Caco-2 (cell line): ENCODE results near the gene RLN2. TPM values are rescaled to one million over a fixed set of nuclear protein-coding genes. Genes with fewer than 3 reads are reported as not detected.

Source experiments
- BruUV-seq: library from RNA; stranded (reverse); fragments of 400-500 nt; replicated peaks from 2 replicates; lab custom pipeline; 2021; lab: Mats Ljungman, UMichigan
- CTCF ChIA-PET: fragments of 300-600 bp; sonication (Branson Sonifier 250); formaldehyde crosslinking; loops from one replicate; lab custom pipeline; 2022; ENCODE audit warnings: antibody characterized with exemption; lab: Charles Lee
- POLR2A ChIA-PET: fragments of 300-600 bp; sonication (Branson Sonifier 250); formaldehyde crosslinking; loops from one replicate; lab custom pipeline; 2022; ENCODE audit warnings: antibody characterized with exemption; lab: Charles Lee
- DNase-seq, 2 experiments: peaks; one replicate each; pipeline versions ENCODE4 v3.0.0 to v3.0.0-alpha.2; 2020 to 2022
- H3K27me3 ChIP-seq: replicated peaks from 2 replicates; pipeline ENCODE4 v1.6.0; 2011; ENCODE audit warnings: low read length; ENCODE audit not compliant: control insufficient read depth, insufficient read depth
- H3K36me3 ChIP-seq: 2 replicates; pipeline ENCODE4 v1.5.1; 2011; ENCODE audit warnings: low read length; ENCODE audit not compliant: control insufficient read depth, insufficient read depth
- H3K4me1 ChIP-seq: fragments of 250-450 bp; sonication (Bioruptor Pico); 2 replicates; pipeline ENCODE4 v1.5.1; 2020; ENCODE audit warnings: mild to moderate bottlenecking
- H3K4me3 ChIP-seq: 2 replicates; pipeline ENCODE4 v1.5.1; 2011; ENCODE audit warnings: low read depth, mild to moderate bottlenecking, control low read depth, low read length
- H3K9me3 ChIP-seq: fragments of 250-450 bp; sonication (Bioruptor Pico); 2 replicates; pipeline ENCODE4 v1.5.1; 2020; ENCODE audit warnings: mild to moderate bottlenecking, moderate library complexity
- H3K27ac Mint-ChIP-seq: one replicate; pipeline ENCODE4 v1.8.0; 2022; ENCODE audit warnings: mixed read lengths; ENCODE audit not compliant: unreplicated experiment
- H3K27me3 Mint-ChIP-seq: one replicate; pipeline ENCODE4 v1.8.0; 2022; ENCODE audit warnings: mixed read lengths; ENCODE audit not compliant: insufficient read depth, unreplicated experiment
- H3K36me3 Mint-ChIP-seq: one replicate; pipeline ENCODE4 v1.8.0; 2022; ENCODE audit warnings: mild to moderate bottlenecking, mixed read lengths; ENCODE audit not compliant: insufficient read depth, unreplicated experiment
- H3K4me1 Mint-ChIP-seq: one replicate; pipeline ENCODE4 v1.8.0; 2022; ENCODE audit warnings: low read depth, mixed read lengths; ENCODE audit not compliant: unreplicated experiment
- H3K4me3 Mint-ChIP-seq: one replicate; pipeline ENCODE4 v1.8.0; 2022; ENCODE audit warnings: mild to moderate bottlenecking, moderate library complexity, mixed read lengths; ENCODE audit not compliant: unreplicated experiment
- H3K9me3 Mint-ChIP-seq: one replicate; pipeline ENCODE4 v1.8.0; 2022; ENCODE audit warnings: mixed read lengths; ENCODE audit not compliant: unreplicated experiment
- intact Hi-C: fragments of 100-400 bp; cut with micrococcal nuclease; formaldehyde crosslinking; loops from one replicate; pipeline ENCODE4 v1.10.0; 2022; ENCODE audit not compliant: unreplicated experiment
- total RNA-seq: library from RNA; stranded (reverse); gene quantifications from 2 replicates; pipeline ENCODE4 v1.2.3, GENCODE V29; 2022
- TF ChIP-seq, protein P1 (sequence below), 2 experiments: fragments of 200-600 bp in 1 of 2; IDR thresholded peaks; 1 replicate in 1 of 2; 2 replicates in 1 of 2; pipeline versions ENCODE4 v1.5.1 to v1.8.0; 2011 to 2022; ENCODE audit warnings: antibody characterized with exemption in 1 of 2, control low read depth in 1 of 2, inconsistent platforms in 1 of 2, low read depth in 1 of 2, low read length in 1 of 2, mild to moderate bottlenecking in 1 of 2, moderate library complexity in 1 of 2; ENCODE audit not compliant: insufficient read depth in 1 of 2, severe bottlenecking in 1 of 2, unreplicated experiment in 1 of 2

The RLN2 gene
- total RNA-seq, 1 experiment from 2014 or later, result 3.4 TPM

GRCh38 chr9:5301544-5301943 is 3.0 kb downstream of the RLN2 start:
- Mint-ChIP-seq H3K4me1 (no peaks in the 10 kb centered on the region), H3K27me3 (no peaks in the 10 kb centered on the region), H3K27ac (no peak overlapping the region), H3K36me3 (no peaks in the 10 kb centered on the region), H3K4me3 (no peak overlapping the region), H3K9me3 (peaks cover 9% of the 10 kb centered on the region)
- intact Hi-C loops, result no loop called here
- DNase-seq, result no peak
- no peaks in the 10 kb centered on the region for H3K36me3 ChIP-seq
- BruUV-seq, result no TSS peak
- no peaks in the 10 kb centered on the region for H3K27me3 ChIP-seq
- ChIA-PET POLR2A (no interaction called here), CTCF (no interaction called here)
- H3K4me3 ChIP-seq, result no peak overlapping the region
- TF ChIP-seq, protein P1, sequence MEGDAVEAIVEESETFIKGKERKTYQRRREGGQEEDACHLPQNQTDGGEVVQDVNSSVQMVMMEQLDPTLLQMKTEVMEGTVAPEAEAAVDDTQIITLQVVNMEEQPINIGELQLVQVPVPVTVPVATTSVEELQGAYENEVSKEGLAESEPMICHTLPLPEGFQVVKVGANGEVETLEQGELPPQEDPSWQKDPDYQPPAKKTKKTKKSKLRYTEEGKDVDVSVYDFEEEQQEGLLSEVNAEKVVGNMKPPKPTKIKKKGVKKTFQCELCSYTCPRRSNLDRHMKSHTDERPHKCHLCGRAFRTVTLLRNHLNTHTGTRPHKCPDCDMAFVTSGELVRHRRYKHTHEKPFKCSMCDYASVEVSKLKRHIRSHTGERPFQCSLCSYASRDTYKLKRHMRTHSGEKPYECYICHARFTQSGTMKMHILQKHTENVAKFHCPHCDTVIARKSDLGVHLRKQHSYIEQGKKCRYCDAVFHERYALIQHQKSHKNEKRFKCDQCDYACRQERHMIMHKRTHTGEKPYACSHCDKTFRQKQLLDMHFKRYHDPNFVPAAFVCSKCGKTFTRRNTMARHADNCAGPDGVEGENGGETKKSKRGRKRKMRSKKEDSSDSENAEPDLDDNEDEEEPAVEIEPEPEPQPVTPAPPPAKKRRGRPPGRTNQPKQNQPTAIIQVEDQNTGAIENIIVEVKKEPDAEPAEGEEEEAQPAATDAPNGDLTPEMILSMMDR (IDR thresholded peaks at IDR 0.05; ENCODE audit: insufficient read depth in 1 of 2, low read depth in 1 of 2, low read length in 1 of 2, severe bottlenecking in 1 of 2, unreplicated experiment in 1 of 2), result no peak
- no peaks in the 10 kb centered on the region for H3K9me3 ChIP-seq
- H3K4me1 ChIP-seq, result no peaks in the 10 kb centered on the region

DNA sequence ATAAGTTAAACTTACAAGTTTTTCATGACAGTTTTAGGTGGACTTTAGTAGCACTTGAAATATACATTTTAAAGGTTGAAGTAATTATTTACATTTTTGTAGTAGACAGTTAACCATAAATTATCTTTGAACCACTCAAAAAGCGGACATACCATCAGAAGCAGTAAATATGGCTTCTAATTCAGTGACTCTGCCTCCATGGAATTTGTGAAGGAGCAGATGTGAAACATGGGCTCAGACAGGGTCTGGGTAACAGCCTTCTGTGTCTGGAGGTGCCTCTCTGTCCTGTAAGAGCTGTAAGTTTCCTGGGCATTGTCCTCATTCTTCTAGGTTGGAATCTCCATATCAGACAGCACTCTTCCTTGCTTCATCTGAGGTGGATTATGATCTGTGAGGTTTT is 12.4 kb downstream of the RLN2 start:
- no peaks in the 10 kb centered on the region for H3K9me3 ChIP-seq
- BruUV-seq, result no TSS peak
- H3K27ac Mint-ChIP-seq, result no peak overlapping the region
- peaks cover 16% of the 10 kb centered on the region for H3K9me3 Mint-ChIP-seq
- ChIA-PET POLR2A (no interaction called here), CTCF (no interaction called here)
- intact Hi-C loops, result no loop called here
- H3K4me1 Mint-ChIP-seq, result peaks cover 15% of the 10 kb centered on the region
- H3K4me1 ChIP-seq, result peaks cover 11% of the 10 kb centered on the region; the same call in 1 of the 2 replicates
- no peaks in the 10 kb centered on the region for H3K36me3 Mint-ChIP-seq
- H3K27me3 Mint-ChIP-seq, result no peaks in the 10 kb centered on the region
- H3K36me3 ChIP-seq, result no peaks in the 10 kb centered on the region
- TF ChIP-seq, protein P1 (IDR thresholded peaks at IDR 0.05; ENCODE audit: insufficient read depth in 1 of 2, low read depth in 1 of 2, low read length in 1 of 2, severe bottlenecking in 1 of 2, unreplicated experiment in 1 of 2), result no peak
- H3K27me3 ChIP-seq, result no peaks in the 10 kb centered on the region
- no peak for DNase-seq
- no peak overlapping the region for H3K4me3 Mint-ChIP-seq
- H3K4me3 ChIP-seq, result no peak overlapping the region

GRCh38 chr9:5288591-5288990 is 15.9 kb downstream of the RLN2 start:
- intact Hi-C loops, result no loop called here
- Histone ChIP-seq H3K36me3 (no peaks in the 10 kb centered on the region), H3K4me3 (no peak overlapping the region), H3K9me3 (no peaks in the 10 kb centered on the region), H3K4me1 (peaks cover 11% of the 10 kb centered on the region; the same call in 1 of the 2 replicates), H3K27me3 (no peaks in the 10 kb centered on the region)
- no peak for DNase-seq
- no peaks in the 10 kb centered on the region for H3K36me3 Mint-ChIP-seq
- ChIA-PET POLR2A (no interaction called here), CTCF (no interaction called here)
- H3K27me3 Mint-ChIP-seq, result no peaks in the 10 kb centered on the region
- no peak overlapping the region for H3K4me3 Mint-ChIP-seq
- TF ChIP-seq, protein P1 (IDR thresholded peaks at IDR 0.05; ENCODE audit: insufficient read depth in 1 of 2, low read depth in 1 of 2, low read length in 1 of 2, severe bottlenecking in 1 of 2, unreplicated experiment in 1 of 2), result no peak
- H3K27ac Mint-ChIP-seq, result no peak overlapping the region
- H3K4me1 Mint-ChIP-seq, result peaks cover 9% of the 10 kb centered on the region
- H3K9me3 Mint-ChIP-seq, result peaks cover 16% of the 10 kb centered on the region
- no TSS peak for BruUV-seq
